Measurements from ENCODE around the gene CD46. TPM values are rescaled to one million over a fixed set of nuclear protein-coding genes. Genes with fewer than 3 reads are reported as not detected.
"Not testable (repeated sequence)": the region's sequence is repeated elsewhere in the genome, so short reads cannot be mapped to it uniquely, and the experiment has no call there.

The CD46 gene
- total RNA-seq, 1 donor from 2014 or later, result 110 TPM

GRCh38 chr1:207763091-207763490 lies 11.2 kb downstream of the CD46 start:
- TF ChIP-seq CTCF (IDR thresholded peaks at IDR 0.05), result no peak
- H3K27me3 Mint-ChIP-seq, result no peaks in the 10 kb centered on the region

GRCh38 chr1:207763972-207764371 lies 12.1 kb downstream of the CD46 start:
- no peaks in the 10 kb centered on the region for H3K9me3 Mint-ChIP-seq
- POLR2A ChIA-PET, result no interaction called here
- no peak overlapping the region for H3K27ac Mint-ChIP-seq
- DNase-seq (no peak), ATAC-seq (ENCODE audit: low read depth) (no peak)
- H3K36me3 Mint-ChIP-seq (ENCODE audit: low read depth), result peaks cover 81% of the 10 kb centered on the region
- intact Hi-C loops (cut with micrococcal nuclease), result no loop called here
- TF ChIP-seq CTCF (IDR thresholded peaks at IDR 0.05), result no peak
- CTCF ChIA-PET, result no interaction called here
- no peak overlapping the region for H3K4me3 Mint-ChIP-seq
- no peaks in the 10 kb centered on the region for H3K4me1 Mint-ChIP-seq
- H3K27me3 Mint-ChIP-seq, result no peaks in the 10 kb centered on the region

More at GRCh38 chr1:207763091-207763490, 11.2 kb downstream of the CD46 start:
- DNase-seq (no peak), ATAC-seq (ENCODE audit: low read depth) (no peak)
- Mint-ChIP-seq H3K36me3 (ENCODE audit: low read depth) (peaks cover 80% of the 10 kb centered on the region), H3K4me1 (no peaks in the 10 kb centered on the region), H3K9me3 (no peaks in the 10 kb centered on the region), H3K27ac (no peak overlapping the region), H3K4me3 (no peak overlapping the region)
- POLR2A ChIA-PET, result no interaction called here
- intact Hi-C loops (cut with micrococcal nuclease), result no loop called here
- CTCF ChIA-PET, result no interaction called here

- CTCF ChIA-PET, result no interaction called here
- DNase-seq (no peak), ATAC-seq (ENCODE audit: low read depth) (no peak)
- Mint-ChIP-seq H3K4me1 (no peaks in the 10 kb centered on the region), H3K27me3 (no peaks in the 10 kb centered on the region), H3K27ac (no peak overlapping the region), H3K9me3 (peaks cover 6% of the 10 kb centered on the region), H3K4me3 (no peak overlapping the region), H3K36me3 (ENCODE audit: low read depth) (peaks cover 81% of the 10 kb centered on the region)
- POLR2A ChIA-PET, result no interaction called here
- intact Hi-C loops (cut with micrococcal nuclease), result no loop called here
- no peak for TF ChIP-seq CTCF (IDR thresholded peaks at IDR 0.05)
These were observed 14.7 kb downstream of the CD46 start for GRCh38 chr1:207766569-207766968.

GRCh38 chr1:207770514-207770913 lies 18.7 kb downstream of the CD46 start:
- DNase-seq; ATAC-seq (ENCODE audit: low read depth); H3K27me3 Mint-ChIP-seq; CTCF ChIA-PET; H3K4me3 Mint-ChIP-seq; H3K27ac Mint-ChIP-seq; H3K4me1 Mint-ChIP-seq; intact Hi-C loops (cut with micrococcal nuclease); POLR2A ChIA-PET: not testable (repeated sequence)
- Mint-ChIP-seq H3K36me3 (ENCODE audit: low read depth) (peaks cover 84% of the 10 kb centered on the region), H3K9me3 (peaks cover 11% of the 10 kb centered on the region)

GRCh38 chr1:207776045-207776444 lies 24.2 kb downstream of the CD46 start:
- H3K27ac Mint-ChIP-seq; H3K27me3 Mint-ChIP-seq; CTCF ChIA-PET; intact Hi-C loops (cut with micrococcal nuclease); ATAC-seq (ENCODE audit: low read depth); H3K4me1 Mint-ChIP-seq; DNase-seq; H3K4me3 Mint-ChIP-seq: not testable (repeated sequence)
- H3K36me3 Mint-ChIP-seq (ENCODE audit: low read depth), result peaks cover 88% of the 10 kb centered on the region
- POLR2A ChIA-PET, result interaction anchor here (1.6 kb wide), 1 partner anchor 23 kb away, joined by 3 read pairs; no protein-coding TSS in a partner anchor
- peaks cover 14% of the 10 kb centered on the region for H3K9me3 Mint-ChIP-seq

GRCh38 chr1:207777412-207777811 lies 25.6 kb downstream of the CD46 start:
- CTCF ChIA-PET; intact Hi-C loops (cut with micrococcal nuclease): not testable (repeated sequence)
- H3K36me3 Mint-ChIP-seq (ENCODE audit: low read depth), result peaks cover 83% of the 10 kb centered on the region

GRCh38 chr1:207779008-207779407 lies 27.2 kb downstream of the CD46 start:
- peaks cover 5% of the 10 kb centered on the region for H3K4me1 Mint-ChIP-seq
- intact Hi-C loops (cut with micrococcal nuclease), result no loop called here
- ATAC-seq (ENCODE audit: low read depth), result no peak
- ChIA-PET POLR2A (no interaction called here), CTCF (no interaction called here)
- H3K36me3 Mint-ChIP-seq (ENCODE audit: low read depth), result peaks cover 74% of the 10 kb centered on the region
- DNase-seq, result no peak
- H3K27me3 Mint-ChIP-seq, result no peaks in the 10 kb centered on the region
- H3K9me3 Mint-ChIP-seq, result peaks cover 6% of the 10 kb centered on the region
- no peak overlapping the region for H3K4me3 Mint-ChIP-seq
- TF ChIP-seq CTCF (IDR thresholded peaks at IDR 0.05), result no peak
- H3K27ac Mint-ChIP-seq, result no peak overlapping the region

More at GRCh38 chr1:207777412-207777811, 25.6 kb downstream of the CD46 start:
- ATAC-seq (ENCODE audit: low read depth); DNase-seq; H3K27ac Mint-ChIP-seq; H3K9me3 Mint-ChIP-seq; H3K4me3 Mint-ChIP-seq; H3K27me3 Mint-ChIP-seq; H3K4me1 Mint-ChIP-seq; POLR2A ChIA-PET: not testable (repeated sequence)
